ENCODE results near the gene KRTAP4-5. TPM values are rescaled to one million over a fixed set of nuclear protein-coding genes. Genes with fewer than 3 reads are reported as not detected.
"Not testable (repeated sequence)": the region's sequence is repeated elsewhere in the genome, so short reads cannot be mapped to it uniquely, and the experiment has no call there.

Gene KRTAP4-5
- total RNA-seq, 1 donor from 2014 or later = not detected

- Histone ChIP-seq H3K4me1 (no peaks in the 10 kb centered on the region), H3K4me3 (no peak overlapping the region), H3K36me3 (no peaks in the 10 kb centered on the region), H3K27me3 (no peaks in the 10 kb centered on the region), H3K9me3 (no peaks in the 10 kb centered on the region), H3K27ac (no peak overlapping the region)
- ATAC-seq = no peak
- no peak for TF ChIP-seq CTCF (IDR thresholded peaks at IDR 0.05)
- no peak for DNase-seq
- intact Hi-C loops (cut with DNase I) = no loop called here
These were observed 30.9 kb downstream of the KRTAP4-5 start for GRCh38 chr17:41118721-41119120.

GRCh38 chr17:41117846-41118386 is 31.7 kb downstream of the KRTAP4-5 start, which contains the start of gene KRTAP4-11:
Gene KRTAP4-11, minus strand, starts transcription at chr17:41118373. Its CDS starts 58 bp downstream, at chr17:41118315.
- ATAC-seq; intact Hi-C loops (cut with DNase I): not testable (repeated sequence)

GRCh38 chr17:41116297-41116696 is 33.3 kb downstream of the KRTAP4-5 start:
- Histone ChIP-seq H3K9me3 (no peaks in the 10 kb centered on the region), H3K27ac (no peak overlapping the region), H3K36me3 (no peaks in the 10 kb centered on the region), H3K27me3 (no peaks in the 10 kb centered on the region), H3K4me1 (no peaks in the 10 kb centered on the region), H3K4me3 (no peak overlapping the region)
- intact Hi-C loops (cut with DNase I) = no loop called here
- DNase-seq (no peak), ATAC-seq (no peak)
- TF ChIP-seq CTCF (IDR thresholded peaks at IDR 0.05) = no peak

More at GRCh38 chr17:41117846-41118386, 31.7 kb downstream of the KRTAP4-5 start, which contains the start of gene KRTAP4-11:
- not testable (repeated sequence) for H3K36me3 ChIP-seq, DNase-seq, H3K27me3 ChIP-seq, H3K27ac ChIP-seq, H3K4me1 ChIP-seq, H3K9me3 ChIP-seq, H3K4me3 ChIP-seq

GRCh38 chr17:41111151-41111885 is 38.3 kb downstream of the KRTAP4-5 start:
- intact Hi-C loops (cut with DNase I) = no loop called here

GRCh38 chr17:41108728-41109386 is 40.8 kb downstream of the KRTAP4-5 start:
- intact Hi-C loops (cut with DNase I); DNase-seq; H3K27ac ChIP-seq; H3K4me1 ChIP-seq; H3K9me3 ChIP-seq; H3K4me3 ChIP-seq; ATAC-seq; H3K27me3 ChIP-seq; H3K36me3 ChIP-seq: not testable (repeated sequence)

More at GRCh38 chr17:41111151-41111885, 38.3 kb downstream of the KRTAP4-5 start:
- DNase-seq = no peak
- no peaks in the 10 kb centered on the region for H3K4me1 ChIP-seq
- no peak for TF ChIP-seq CTCF (IDR thresholded peaks at IDR 0.05)
- H3K27me3 ChIP-seq = no peaks in the 10 kb centered on the region
- no peaks in the 10 kb centered on the region for H3K36me3 ChIP-seq
- no peak for ATAC-seq
- H3K4me3 ChIP-seq = no peak overlapping the region
- H3K27ac ChIP-seq = no peak overlapping the region
- no peaks in the 10 kb centered on the region for H3K9me3 ChIP-seq

- intact Hi-C loops (cut with DNase I) = no loop called here
- Histone ChIP-seq H3K9me3 (no peaks in the 10 kb centered on the region), H3K27me3 (no peaks in the 10 kb centered on the region), H3K27ac (no peak overlapping the region), H3K4me3 (no peak overlapping the region), H3K36me3 (no peaks in the 10 kb centered on the region), H3K4me1 (no peaks in the 10 kb centered on the region)
- DNase-seq (no peak), ATAC-seq (no peak)
- TF ChIP-seq CTCF (IDR thresholded peaks at IDR 0.05) = no peak
These were observed 41.6 kb downstream of the KRTAP4-5 start for GRCh38 chr17:41107941-41108450.

- H3K9me3 ChIP-seq; H3K27ac ChIP-seq; DNase-seq; H3K4me1 ChIP-seq; H3K36me3 ChIP-seq; H3K4me3 ChIP-seq; ATAC-seq; H3K27me3 ChIP-seq; intact Hi-C loops (cut with DNase I): not testable (repeated sequence)
These were observed 44.3 kb downstream of the KRTAP4-5 start, which contains the start of gene KRTAP4-9 for GRCh38 chr17:41105347-41105746. Gene KRTAP4-9, plus strand, starts transcription at chr17:41105389. Its CDS starts 0 bp downstream, at chr17:41105389.

- H3K27me3 ChIP-seq; H3K9me3 ChIP-seq; ATAC-seq; DNase-seq; H3K4me3 ChIP-seq; H3K27ac ChIP-seq; H3K4me1 ChIP-seq; H3K36me3 ChIP-seq; intact Hi-C loops (cut with DNase I): not testable (repeated sequence)
These were observed 45.1 kb downstream of the KRTAP4-5 start for GRCh38 chr17:41104386-41105038.

All from upper lobe of right lung (tissue), 1 donor.